ENCODE results near the gene PSMA2.
"Not testable (repeated sequence)": the region's sequence is repeated elsewhere in the genome, so short reads cannot be mapped to it uniquely, and the experiment has no call there.

DNA sequence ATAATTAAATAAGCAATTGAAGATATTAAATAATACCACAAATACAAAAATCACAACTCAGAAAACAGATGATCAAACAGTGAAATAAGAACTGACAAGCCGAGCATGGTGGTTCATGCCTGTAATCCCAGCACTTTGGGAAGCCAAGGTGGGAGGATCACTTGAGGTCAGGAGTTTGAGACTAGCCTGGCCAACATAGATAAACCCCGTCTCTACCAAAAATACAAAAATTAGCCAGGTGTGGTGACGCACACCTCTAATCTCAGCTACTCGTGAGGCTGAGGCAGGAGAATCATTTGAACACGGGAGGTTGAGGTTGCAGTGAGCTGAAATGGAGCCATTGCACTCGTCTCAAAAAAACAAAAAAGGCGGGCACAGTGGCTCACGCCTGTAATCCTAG is 46.8 kb downstream of the PSMA2 start:
- not testable (repeated sequence) for TF ChIP-seq POLR2A, POLR2AphosphoS5 (IDR thresholded peaks at IDR 0.05; ENCODE audit: low read depth, low read length)
